OCI-LY3 (cell line): ENCODE data around the gene PARVA.

ENCODE experiments used
- H2AFZ ChIP-seq: fragments of 200-600, 300-600 bp; shearing (Covaris generic); 2 replicates; pipeline ENCODE4 v1.6.0; 2014; ENCODE audit warnings: antibody characterized with exemption, low read depth, low read length
- H3K27ac ChIP-seq: fragments of 200-600, 300-600 bp; sonication (generic); 2 replicates; pipeline ENCODE4 v1.5.1; 2014; ENCODE audit warnings: mild to moderate bottlenecking, low read length, moderate library complexity, mixed read lengths
- H3K27me3 ChIP-seq: fragments of 200-600, 300-600 bp; sonication (generic); 2 replicates; pipeline ENCODE4 v1.6.1; 2014; ENCODE audit warnings: low read depth, low read length, mixed read lengths
- H3K36me3 ChIP-seq: fragments of 200-600, 300-600 bp; sonication (generic); replicated peaks from 2 replicates; pipeline ENCODE3; 2014; ENCODE audit warnings: low read depth, low read length, mixed read lengths
- H3K4me1 ChIP-seq: fragments of 300-600, 200-600 bp; sonication (generic); 2 replicates; pipeline ENCODE4 v1.6.1; 2014; ENCODE audit warnings: low read length, mixed read lengths
- H3K4me2 ChIP-seq: fragments of 200-600, 300-600 bp; sonication (generic); 2 replicates; pipeline ENCODE4 v1.6.1; 2014; ENCODE audit warnings: low read length, mixed read lengths
- H3K4me3 ChIP-seq: fragments of 300-600, 200-600 bp; sonication (generic); 2 replicates; pipeline ENCODE4 v1.5.1; 2014; ENCODE audit warnings: antibody characterized with exemption, mild to moderate bottlenecking, low read length, moderate library complexity
- H3K79me2 ChIP-seq: fragments of 300-600, 200-600 bp; shearing (Covaris generic); 2 replicates; pipeline ENCODE4 v1.6.1; 2014; ENCODE audit warnings: mild to moderate bottlenecking, low read length, mixed read lengths
- H3K9ac ChIP-seq: fragments of 300-600, 200-600 bp; shearing (Covaris generic); 2 replicates; pipeline ENCODE4 v1.6.0; 2014; ENCODE audit warnings: mild to moderate bottlenecking, low read length, moderate library complexity
- H3K9me3 ChIP-seq: fragments of 200-600, 300-600 bp; shearing (Covaris generic); 2 replicates; pipeline ENCODE4 v1.6.1; 2014; ENCODE audit warnings: low read length, mixed read lengths; ENCODE audit not compliant: insufficient read depth
- H4K20me1 ChIP-seq: fragments of 200-600, 300-600 bp; sonication (generic); 2 replicates; pipeline ENCODE4 v1.6.1; 2016; ENCODE audit warnings: low read length, mixed read lengths; ENCODE audit not compliant: insufficient read depth
- CTCF ChIP-seq: fragments of 200-600, 300-600 bp; sonication (generic); IDR thresholded peaks from 2 replicates; pipeline ENCODE4 v1.5.1; 2014; ENCODE audit warnings: antibody characterized with exemption, low read length, low read depth
- EZH2phosphoT487 ChIP-seq: fragments of 200-600 bp; shearing (Covaris generic); IDR thresholded peaks from 2 replicates; pipeline ENCODE4 v1.6.1; 2018; ENCODE audit warnings: antibody characterized with exemption, mixed run types, low read depth

The PARVA gene

GRCh38 chr11:12435264-12435663, 57.9 kb downstream of the PARVA start:
- H3K27ac ChIP-seq: no peak overlapping the region
- TF ChIP-seq CTCF (no peak), EZH2phosphoT487 (no peak)
- H3K4me3 ChIP-seq: no peak overlapping the region
- no peaks in the 10 kb centered on the region for H3K9me3 ChIP-seq
- H4K20me1 ChIP-seq: no peaks in the 10 kb centered on the region
- no peaks in the 10 kb centered on the region for H3K79me2 ChIP-seq
- H3K4me2 ChIP-seq: no peak overlapping the region
- H3K4me1 ChIP-seq: peaks cover 4% of the 10 kb centered on the region; the same call in 1 of the 2 replicates
- H3K36me3 ChIP-seq: no peaks in the 10 kb centered on the region
- H3K27me3 ChIP-seq: no peaks in the 10 kb centered on the region
- no peak overlapping the region for H3K9ac ChIP-seq
- no peak overlapping the region for H2AFZ ChIP-seq

GRCh38 chr11:12436266-12436665, 58.9 kb downstream of the PARVA start:
- Histone ChIP-seq H3K4me3 (no peak overlapping the region), H3K4me1 (peaks cover 4% of the 10 kb centered on the region; the same call in 1 of the 2 replicates), H3K9ac (no peak overlapping the region), H3K79me2 (no peaks in the 10 kb centered on the region), H2AFZ (no peak overlapping the region), H3K9me3 (no peaks in the 10 kb centered on the region), H3K27ac (no peak overlapping the region), H3K36me3 (no peaks in the 10 kb centered on the region), H3K4me2 (no peak overlapping the region), H4K20me1 (no peaks in the 10 kb centered on the region), H3K27me3 (no peaks in the 10 kb centered on the region)
- TF ChIP-seq CTCF (no peak), EZH2phosphoT487 (no peak)

GRCh38 chr11:12438291-12438690, 60.9 kb downstream of the PARVA start:
- no peak overlapping the region for H3K27ac ChIP-seq
- no peak overlapping the region for H3K9ac ChIP-seq
- H3K4me1 ChIP-seq: peaks cover 4% of the 10 kb centered on the region; the same call in 1 of the 2 replicates
- no peaks in the 10 kb centered on the region for H3K36me3 ChIP-seq
- no peaks in the 10 kb centered on the region for H4K20me1 ChIP-seq
- no peak overlapping the region for H2AFZ ChIP-seq
- no peaks in the 10 kb centered on the region for H3K9me3 ChIP-seq
- no peak overlapping the region for H3K4me3 ChIP-seq
- no peak overlapping the region for H3K4me2 ChIP-seq
- no peak for TF ChIP-seq EZH2phosphoT487
- TF ChIP-seq CTCF: no peak
- no peaks in the 10 kb centered on the region for H3K79me2 ChIP-seq
- H3K27me3 ChIP-seq: no peaks in the 10 kb centered on the region

GRCh38 chr11:12439615-12440014, 62.2 kb downstream of the PARVA start:
- Histone ChIP-seq H3K4me3 (no peak overlapping the region), H3K4me2 (no peak overlapping the region), H4K20me1 (no peaks in the 10 kb centered on the region), H3K36me3 (no peaks in the 10 kb centered on the region), H3K27me3 (no peaks in the 10 kb centered on the region), H2AFZ (no peak overlapping the region), H3K4me1 (peaks cover 4% of the 10 kb centered on the region; the same call in 1 of the 2 replicates), H3K9ac (no peak overlapping the region), H3K79me2 (no peaks in the 10 kb centered on the region), H3K27ac (no peak overlapping the region), H3K9me3 (no peaks in the 10 kb centered on the region)
- TF ChIP-seq EZH2phosphoT487 (no peak), CTCF (no peak)
